Measurements from ENCODE around the gene CHTOP. TPM values are rescaled to one million over a fixed set of nuclear protein-coding genes. Genes with fewer than 3 reads are reported as not detected.

Gene CHTOP
- total and polyA plus RNA-seq, 2 of the 13 experiments (the other 11 are each of a cell fraction or from before 2014, with no cell fraction given): 38.0 to 51.9 TPM

DNA sequence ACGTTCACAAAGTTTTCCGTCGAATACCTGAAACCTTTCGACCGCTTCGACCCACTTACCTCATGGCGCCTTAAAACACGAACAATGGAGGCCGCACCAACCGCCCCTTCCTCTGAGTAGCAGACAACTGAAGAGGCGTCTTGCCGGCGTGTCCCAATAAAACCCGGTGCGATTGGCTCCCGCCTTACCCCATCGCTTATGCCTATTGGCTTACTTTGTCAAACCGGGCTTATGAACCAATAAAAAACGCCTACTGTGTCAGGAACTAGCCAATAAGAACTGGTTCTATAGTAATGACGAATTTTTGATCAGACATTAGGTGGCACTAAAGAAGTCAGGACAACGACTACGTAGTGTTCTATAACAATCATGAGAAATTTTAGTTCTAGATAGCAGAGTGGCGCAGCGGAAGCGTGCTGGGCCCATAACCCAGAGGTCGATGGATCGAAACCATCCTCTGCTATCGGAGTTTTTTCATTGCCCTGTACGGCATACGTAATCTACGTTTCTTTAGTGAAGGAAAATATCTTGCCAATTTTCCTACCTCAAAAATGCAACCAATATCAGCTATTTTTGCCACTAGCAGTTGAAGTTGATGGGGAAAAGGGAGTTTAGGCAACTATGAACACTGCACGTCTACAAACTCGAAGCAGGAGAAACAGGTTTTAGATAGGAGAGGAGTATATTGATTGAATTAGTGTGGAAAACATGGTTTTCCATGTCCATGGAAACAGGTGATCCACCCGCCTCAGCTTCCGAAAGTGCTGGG is 37.2 kb downstream of the CHTOP start, which contains the start of gene ILF2 (continued):
- no peak for TF ChIP-seq GPBP1L1 (CRISPR knock-in tag; IDR thresholded peaks at IDR 0.05)
- TF ChIP-seq EP300 (IDR thresholded peaks at IDR 0.05; ENCODE audit: low read depth in 2 of 2, low read length in 2 of 2): peak in 1 of 2 experiments; percentile 36; a peak in 1 of 4 replicates
- TF ChIP-seq EP300 (CRISPR knock-in tag; IDR thresholded peaks at IDR 0.05; ENCODE audit: borderline replicate concordance): no peak
- TF ChIP-seq, protein P1, sequence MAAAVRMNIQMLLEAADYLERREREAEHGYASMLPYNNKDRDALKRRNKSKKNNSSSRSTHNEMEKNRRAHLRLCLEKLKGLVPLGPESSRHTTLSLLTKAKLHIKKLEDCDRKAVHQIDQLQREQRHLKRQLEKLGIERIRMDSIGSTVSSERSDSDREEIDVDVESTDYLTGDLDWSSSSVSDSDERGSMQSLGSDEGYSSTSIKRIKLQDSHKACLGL (CRISPR knock-in tag; IDR thresholded peaks at IDR 0.05): 0 out of 2 replicates have a peak, but pooled peaks have one; percentile 39
- TF ChIP-seq GMEB2 (CRISPR knock-in tag; IDR thresholded peaks at IDR 0.05; ENCODE audit: low read depth): 0 out of 2 replicates have a peak, but pooled peaks have one; percentile 20
- TF ChIP-seq, protein P2, sequence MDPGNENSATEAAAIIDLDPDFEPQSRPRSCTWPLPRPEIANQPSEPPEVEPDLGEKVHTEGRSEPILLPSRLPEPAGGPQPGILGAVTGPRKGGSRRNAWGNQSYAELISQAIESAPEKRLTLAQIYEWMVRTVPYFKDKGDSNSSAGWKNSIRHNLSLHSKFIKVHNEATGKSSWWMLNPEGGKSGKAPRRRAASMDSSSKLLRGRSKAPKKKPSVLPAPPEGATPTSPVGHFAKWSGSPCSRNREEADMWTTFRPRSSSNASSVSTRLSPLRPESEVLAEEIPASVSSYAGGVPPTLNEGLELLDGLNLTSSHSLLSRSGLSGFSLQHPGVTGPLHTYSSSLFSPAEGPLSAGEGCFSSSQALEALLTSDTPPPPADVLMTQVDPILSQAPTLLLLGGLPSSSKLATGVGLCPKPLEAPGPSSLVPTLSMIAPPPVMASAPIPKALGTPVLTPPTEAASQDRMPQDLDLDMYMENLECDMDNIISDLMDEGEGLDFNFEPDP (CRISPR knock-in tag; conservative IDR thresholded peaks at IDR 0.05): no peak
- no peak for TF ChIP-seq NFAT5 (CRISPR knock-in tag; IDR thresholded peaks at IDR 0.05)
- TF ChIP-seq KDM1A (CRISPR knock-in tag; IDR thresholded peaks at IDR 0.05): no peak
- TF ChIP-seq HNF1B (CRISPR knock-in tag; IDR thresholded peaks at IDR 0.05): peak; percentile 67
- TF ChIP-seq MTF2 (CRISPR knock-in tag; IDR thresholded peaks at IDR 0.05; ENCODE audit: borderline replicate concordance): no peak
- TF ChIP-seq XBP1 (CRISPR knock-in tag; IDR thresholded peaks at IDR 0.05): no peak
- TF ChIP-seq THAP9 (CRISPR knock-in tag; IDR thresholded peaks at IDR 0.05; ENCODE audit: borderline replicate concordance): no peak; the same call in 1 of the 2 replicates

All from HepG2 (cell line).